ENCODE results near the gene GLS2.
"Not testable (repeated sequence)": the region's sequence is repeated elsewhere in the genome, so short reads cannot be mapped to it uniquely, and the experiment has no call there.

GLS2 gene

GRCh38 chr12:56448860-56449621 is 38.9 kb downstream of the GLS2 start, which contains the start of gene TIMELESS:
TIMELESS (minus strand) TSS chr12:56449426; CDS start chr12:56434170, 15,256 bp downstream.
- TF ChIP-seq Cebpa-rat (IDR thresholded peaks at IDR 0.05): no peak
- H3K4me3 ChIP-seq: peak within 1 kb of the TSS; percentile 80
- peak within 1 kb of the TSS; percentile 91 for H3K9ac ChIP-seq
- H4K20me1 ChIP-seq: no peaks in the 10 kb centered on the region
- H3K36me3 ChIP-seq: peaks cover 16% of the 10 kb centered on the region
- H3K9me3 ChIP-seq: peaks cover 9% of the 10 kb centered on the region
- peaks cover 24% of the 10 kb centered on the region for H3K4me1 ChIP-seq
- peak within 1 kb of the TSS; percentile 90 for H3K27ac ChIP-seq
- no peaks in the 10 kb centered on the region for H3K27me3 ChIP-seq
- peak within 1 kb of the TSS; percentile 96 for H3K4me2 ChIP-seq

GRCh38 chr12:56443208-56443607 is 44.8 kb downstream of the GLS2 start:
- not testable (repeated sequence) for H3K27me3 ChIP-seq, H3K4me1 ChIP-seq, H3K9ac ChIP-seq, H3K27ac ChIP-seq, H3K4me2 ChIP-seq, H4K20me1 ChIP-seq, H3K4me3 ChIP-seq
- Histone ChIP-seq H3K9me3 (peaks cover 27% of the 10 kb centered on the region), H3K36me3 (peaks cover 52% of the 10 kb centered on the region)

GRCh38 chr12:56437430-56438176 is 50.4 kb downstream of the GLS2 start:
- peaks cover 10% of the 10 kb centered on the region for H3K4me1 ChIP-seq
- H3K27ac ChIP-seq: no peak overlapping the region
- peaks cover 44% of the 10 kb centered on the region for H3K36me3 ChIP-seq
- no peaks in the 10 kb centered on the region for H3K27me3 ChIP-seq
- no peak overlapping the region for H3K9ac ChIP-seq
- no peaks in the 10 kb centered on the region for H4K20me1 ChIP-seq
- no peak overlapping the region for H3K4me3 ChIP-seq
- TF ChIP-seq Cebpa-rat (IDR thresholded peaks at IDR 0.05): no peak
- H3K4me2 ChIP-seq: no peak overlapping the region
- peaks cover 5% of the 10 kb centered on the region; the same call in 1 of the 2 replicates for H3K9me3 ChIP-seq

GRCh38 chr12:56434828-56435227 is 53.1 kb downstream of the GLS2 start:
- peaks cover 10% of the 10 kb centered on the region for H3K4me1 ChIP-seq
- no peak overlapping the region for H3K27ac ChIP-seq
- no peak overlapping the region for H3K4me3 ChIP-seq
- H3K27me3 ChIP-seq: no peaks in the 10 kb centered on the region
- peaks cover 50% of the 10 kb centered on the region for H3K36me3 ChIP-seq
- H3K9ac ChIP-seq: no peak overlapping the region
- no peak overlapping the region for H3K4me2 ChIP-seq
- H4K20me1 ChIP-seq: no peaks in the 10 kb centered on the region
- no peaks in the 10 kb centered on the region for H3K9me3 ChIP-seq
- no peak for TF ChIP-seq Cebpa-rat (IDR thresholded peaks at IDR 0.05)

- H3K36me3 ChIP-seq: peaks cover 80% of the 10 kb centered on the region
- peaks cover 10% of the 10 kb centered on the region for H3K4me1 ChIP-seq
- no peaks in the 10 kb centered on the region for H3K27me3 ChIP-seq
- H3K9me3 ChIP-seq: no peaks in the 10 kb centered on the region
- H3K4me3 ChIP-seq: no peak overlapping the region
- H3K4me2 ChIP-seq: no peak overlapping the region
- no peak overlapping the region for H3K27ac ChIP-seq
- TF ChIP-seq Cebpa-rat (IDR thresholded peaks at IDR 0.05): no peak
- H4K20me1 ChIP-seq: no peaks in the 10 kb centered on the region
- H3K9ac ChIP-seq: 0 out of 2 replicates have a peak overlapping the region, but pooled peaks have one; percentile 32
Measured at GRCh38 chr12:56431850-56432249, 56.1 kb downstream of the GLS2 start.

- H3K4me1 ChIP-seq: peaks cover 10% of the 10 kb centered on the region
- no peak overlapping the region for H3K27ac ChIP-seq
- H4K20me1 ChIP-seq: no peaks in the 10 kb centered on the region
- no peak overlapping the region for H3K9ac ChIP-seq
- no peak overlapping the region for H3K4me3 ChIP-seq
- H3K27me3 ChIP-seq: no peaks in the 10 kb centered on the region
- no peak overlapping the region for H3K4me2 ChIP-seq
- no peak for TF ChIP-seq Cebpa-rat (IDR thresholded peaks at IDR 0.05)
- H3K36me3 ChIP-seq: peaks cover 85% of the 10 kb centered on the region
- no peaks in the 10 kb centered on the region for H3K9me3 ChIP-seq
Measured at GRCh38 chr12:56431288-56431687, 56.7 kb downstream of the GLS2 start.

- Histone ChIP-seq H3K4me3 (no peak overlapping the region), H4K20me1 (no peaks in the 10 kb centered on the region), H3K4me1 (no peaks in the 10 kb centered on the region), H3K4me2 (no peak overlapping the region), H3K9me3 (no peaks in the 10 kb centered on the region), H3K9ac (no peak overlapping the region), H3K27ac (no peak overlapping the region), H3K36me3 (peaks cover 98% of the 10 kb centered on the region), H3K27me3 (no peaks in the 10 kb centered on the region)
- no peak for TF ChIP-seq Cebpa-rat (IDR thresholded peaks at IDR 0.05)
Measured at GRCh38 chr12:56425940-56426438, 62.0 kb downstream of the GLS2 start.

GRCh38 chr12:56425193-56425592 is 62.8 kb downstream of the GLS2 start:
- no peak for TF ChIP-seq Cebpa-rat (IDR thresholded peaks at IDR 0.05)

More at GRCh38 chr12:56425193-56425592, 62.8 kb downstream of the GLS2 start:
- no peaks in the 10 kb centered on the region for H3K9me3 ChIP-seq
- no peak overlapping the region for H3K4me3 ChIP-seq
- H3K4me2 ChIP-seq: no peak overlapping the region
- H3K36me3 ChIP-seq: peaks cover 98% of the 10 kb centered on the region
- H3K27ac ChIP-seq: no peak overlapping the region
- H3K9ac ChIP-seq: no peak overlapping the region
- no peaks in the 10 kb centered on the region for H4K20me1 ChIP-seq
- no peaks in the 10 kb centered on the region for H3K4me1 ChIP-seq
- H3K27me3 ChIP-seq: no peaks in the 10 kb centered on the region
